PC-3 (cell line): ENCODE data around the gene ZNF225.

Experiments
- EZH2 ChIP-seq: fragments of 300-600 bp; sonication (generic); IDR thresholded peaks from one replicate; pipeline ENCODE4 v1.6.1; 2017; ENCODE audit warnings: antibody characterized with exemption, mild to moderate bottlenecking, low read length; ENCODE audit not compliant: unreplicated experiment
- EZH2phosphoT487 ChIP-seq: fragments of 300-600 bp; sonication (generic); IDR thresholded peaks from 2 replicates; pipeline ENCODE4 v1.6.1; 2018; ENCODE audit warnings: mild to moderate bottlenecking, antibody characterized with exemption, low read length, borderline replicate concordance
- TF ChIP-seq, protein P1 (sequence below): fragments of 300-600 bp; sonication (generic); conservative IDR thresholded peaks from 2 replicates; pipeline ENCODE4 v1.5.1; 2017; ENCODE audit warnings: antibody characterized with exemption, low read depth, mild to moderate bottlenecking, low read length

- TF ChIP-seq, protein P1, sequence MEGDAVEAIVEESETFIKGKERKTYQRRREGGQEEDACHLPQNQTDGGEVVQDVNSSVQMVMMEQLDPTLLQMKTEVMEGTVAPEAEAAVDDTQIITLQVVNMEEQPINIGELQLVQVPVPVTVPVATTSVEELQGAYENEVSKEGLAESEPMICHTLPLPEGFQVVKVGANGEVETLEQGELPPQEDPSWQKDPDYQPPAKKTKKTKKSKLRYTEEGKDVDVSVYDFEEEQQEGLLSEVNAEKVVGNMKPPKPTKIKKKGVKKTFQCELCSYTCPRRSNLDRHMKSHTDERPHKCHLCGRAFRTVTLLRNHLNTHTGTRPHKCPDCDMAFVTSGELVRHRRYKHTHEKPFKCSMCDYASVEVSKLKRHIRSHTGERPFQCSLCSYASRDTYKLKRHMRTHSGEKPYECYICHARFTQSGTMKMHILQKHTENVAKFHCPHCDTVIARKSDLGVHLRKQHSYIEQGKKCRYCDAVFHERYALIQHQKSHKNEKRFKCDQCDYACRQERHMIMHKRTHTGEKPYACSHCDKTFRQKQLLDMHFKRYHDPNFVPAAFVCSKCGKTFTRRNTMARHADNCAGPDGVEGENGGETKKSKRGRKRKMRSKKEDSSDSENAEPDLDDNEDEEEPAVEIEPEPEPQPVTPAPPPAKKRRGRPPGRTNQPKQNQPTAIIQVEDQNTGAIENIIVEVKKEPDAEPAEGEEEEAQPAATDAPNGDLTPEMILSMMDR, result no peak
- no peak for TF ChIP-seq EZH2phosphoT487
- TF ChIP-seq EZH2, result no peak
Observed at GRCh38 chr19:44164673-44165512, 51.7 kb downstream of the ZNF225 start, which contains the start of gene ZNF226.
